H7 (cell line): ENCODE data around the gene KCNIP4. TPM values are rescaled to one million over a fixed set of nuclear protein-coding genes. Genes with fewer than 3 reads are reported as not detected.

Experiments
- DNase-seq: peaks from one replicate; pipeline ENCODE4 v3.0.0; 2012
- H3K27me3 ChIP-seq: 2 replicates; pipeline ENCODE4 v1.6.0; 2011; ENCODE audit warnings: mild to moderate bottlenecking, low read length; ENCODE audit not compliant: control insufficient read depth, insufficient read depth
- H3K36me3 ChIP-seq: replicated peaks from 2 replicates; pipeline ENCODE4 v1.5.1; 2011; ENCODE audit warnings: low read length; ENCODE audit not compliant: control insufficient read depth, insufficient read depth
- H3K4me3 ChIP-seq: 2 replicates; pipeline ENCODE4 v1.5.1; 2011; ENCODE audit warnings: low read depth, mild to moderate bottlenecking, control low read depth, low read length, moderate library complexity; ENCODE audit not compliant: insufficient read depth
- total RNA-seq: library from RNA; depleted of rRNA; stranded (reverse); fragments of >200 nt; shearing (Covaris generic); gene quantifications from 2 replicates; pipeline ENCODE4 v1.2.3, GENCODE V29; 2014

Gene KCNIP4
- total RNA-seq, 1 experiment from 2014 or later: not detected

DNA sequence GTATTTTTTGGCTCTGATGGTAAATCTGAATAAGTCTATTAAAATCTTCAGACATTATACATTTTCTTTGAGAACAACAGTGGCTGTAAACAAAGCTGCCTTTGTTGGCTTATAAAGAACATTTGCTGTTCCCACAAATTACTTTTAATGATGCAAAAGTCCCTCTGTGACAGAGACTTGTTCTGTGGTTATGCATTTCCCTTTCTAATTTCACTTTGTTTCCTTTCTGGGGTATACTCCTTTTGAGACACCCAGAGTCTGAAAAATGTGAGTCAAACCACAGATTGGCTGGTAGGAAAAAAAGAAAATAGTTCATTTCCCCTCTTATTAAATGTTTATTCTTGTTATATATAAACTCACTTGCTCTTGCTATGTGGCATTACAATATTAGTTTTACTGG lies 845.9 kb downstream of the KCNIP4 start:
- no peak overlapping the region for H3K4me3 ChIP-seq
- H3K36me3 ChIP-seq: no peaks in the 10 kb centered on the region
- no peaks in the 10 kb centered on the region for H3K27me3 ChIP-seq
- DNase-seq: no peak

DNA sequence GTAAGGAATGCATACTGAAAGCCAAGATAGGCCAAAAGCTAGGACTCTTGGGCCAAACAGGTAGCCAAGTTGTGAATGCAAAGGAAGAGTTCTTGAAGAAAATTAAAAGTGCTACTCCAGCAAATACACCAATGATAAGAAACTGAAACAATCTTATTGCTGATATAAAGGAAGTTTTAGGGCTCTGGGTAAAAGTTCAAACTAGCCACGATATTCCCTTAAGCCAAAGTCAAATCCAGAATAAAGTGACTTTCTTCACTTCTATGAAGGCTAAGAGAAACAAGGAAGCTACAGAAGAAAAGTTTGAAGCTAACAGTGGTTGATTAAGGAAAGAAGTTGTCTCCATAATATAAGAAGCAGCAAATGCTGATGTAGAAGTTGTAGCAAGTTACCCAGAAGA lies 850.7 kb downstream of the KCNIP4 start:
- no peak overlapping the region for H3K4me3 ChIP-seq
- no peaks in the 10 kb centered on the region for H3K36me3 ChIP-seq
- H3K27me3 ChIP-seq: no peaks in the 10 kb centered on the region
- no peak for DNase-seq

DNA sequence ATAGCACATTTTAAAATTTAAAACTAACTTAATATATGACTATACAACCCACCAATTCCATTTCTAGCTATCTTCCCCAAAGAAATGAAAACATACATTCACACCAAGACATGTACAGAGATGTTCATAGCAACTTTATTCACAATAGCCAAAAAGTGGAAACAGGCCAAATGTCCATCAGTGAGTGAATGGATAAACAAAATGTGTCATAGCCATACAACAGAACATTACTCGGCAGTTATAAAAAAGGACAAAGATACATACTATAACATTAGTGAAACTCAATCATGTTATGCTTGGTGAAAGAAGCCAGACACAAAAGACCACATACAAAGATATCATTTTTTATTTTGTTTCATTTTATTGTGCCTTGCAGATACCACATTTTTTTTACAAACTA lies 851.5 kb downstream of the KCNIP4 start:
- Histone ChIP-seq H3K36me3 (no peaks in the 10 kb centered on the region), H3K27me3 (no peaks in the 10 kb centered on the region), H3K4me3 (no peak overlapping the region)
- DNase-seq: no peak

DNA sequence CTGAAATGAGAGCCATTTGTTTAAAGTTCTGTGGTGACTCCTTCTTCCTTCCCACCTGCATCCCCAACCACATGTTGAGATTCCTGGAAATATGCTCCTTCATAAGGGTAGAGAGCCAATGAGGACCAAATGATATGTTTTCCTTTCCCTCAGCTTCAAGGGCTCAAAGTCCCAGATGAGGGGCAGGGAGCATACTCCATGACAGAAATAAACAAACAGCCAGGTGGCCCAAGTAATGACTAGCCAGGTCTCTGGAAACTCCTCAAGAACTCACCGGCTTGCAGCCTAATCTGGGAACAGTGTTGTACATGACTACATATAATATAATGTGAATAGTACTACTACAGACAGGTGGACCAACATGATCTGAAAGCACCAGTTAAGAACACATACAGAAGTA lies 856.0 kb downstream of the KCNIP4 start:
- H3K27me3 ChIP-seq: no peaks in the 10 kb centered on the region
- no peak for DNase-seq
- no peaks in the 10 kb centered on the region for H3K36me3 ChIP-seq
- H3K4me3 ChIP-seq: no peak overlapping the region

DNA sequence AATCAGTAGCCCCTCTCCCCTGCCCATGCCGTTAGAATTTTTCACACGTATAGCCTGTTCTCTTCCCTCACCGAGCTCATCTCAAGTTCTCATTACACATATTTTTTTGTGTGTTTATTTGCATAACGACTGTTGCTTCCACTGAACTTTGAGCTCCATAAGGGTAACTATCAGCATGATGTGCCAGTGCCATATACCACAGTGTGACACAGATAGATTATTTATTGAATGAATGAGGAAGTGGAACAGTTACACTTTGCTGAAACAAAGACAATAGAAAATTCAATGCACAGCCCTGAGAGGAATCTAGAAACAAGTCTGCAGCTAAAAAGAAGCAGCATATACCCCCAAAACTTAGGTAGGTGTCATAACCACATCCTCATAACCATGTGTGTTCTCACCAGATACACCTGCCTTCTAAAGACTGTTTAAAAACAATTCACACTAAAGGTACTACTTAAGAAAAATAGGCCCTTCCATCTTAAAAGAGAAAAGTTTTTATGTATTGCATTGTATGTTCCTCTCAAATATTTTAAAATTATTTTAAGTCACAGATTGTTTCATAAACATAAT lies 858.4 kb downstream of the KCNIP4 start:
- Histone ChIP-seq H3K4me3 (no peak overlapping the region), H3K27me3 (no peaks in the 10 kb centered on the region), H3K36me3 (no peaks in the 10 kb centered on the region)
- DNase-seq: no peak

DNA sequence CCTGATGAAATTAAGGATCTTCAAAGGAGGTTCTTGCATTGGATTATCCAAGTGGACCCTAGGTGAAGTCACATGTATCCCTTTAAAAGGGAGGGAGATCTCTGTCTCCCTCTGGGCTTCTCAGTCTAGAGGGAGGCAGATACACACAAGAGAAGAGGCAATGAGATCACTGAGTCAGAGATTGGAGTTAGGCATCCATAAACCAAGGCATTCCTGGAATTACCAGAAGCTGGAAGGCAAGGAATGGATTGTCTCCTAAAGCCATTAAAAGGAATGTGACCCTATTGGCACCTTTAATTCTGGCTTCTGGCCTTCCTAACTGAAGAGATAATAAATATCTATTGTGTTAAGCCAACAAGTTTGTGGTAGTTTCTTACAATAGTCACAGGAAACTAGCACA lies 865.2 kb downstream of the KCNIP4 start:
- H3K4me3 ChIP-seq: no peak overlapping the region
- H3K36me3 ChIP-seq: no peaks in the 10 kb centered on the region
- no peaks in the 10 kb centered on the region for H3K27me3 ChIP-seq
- no peak for DNase-seq

DNA sequence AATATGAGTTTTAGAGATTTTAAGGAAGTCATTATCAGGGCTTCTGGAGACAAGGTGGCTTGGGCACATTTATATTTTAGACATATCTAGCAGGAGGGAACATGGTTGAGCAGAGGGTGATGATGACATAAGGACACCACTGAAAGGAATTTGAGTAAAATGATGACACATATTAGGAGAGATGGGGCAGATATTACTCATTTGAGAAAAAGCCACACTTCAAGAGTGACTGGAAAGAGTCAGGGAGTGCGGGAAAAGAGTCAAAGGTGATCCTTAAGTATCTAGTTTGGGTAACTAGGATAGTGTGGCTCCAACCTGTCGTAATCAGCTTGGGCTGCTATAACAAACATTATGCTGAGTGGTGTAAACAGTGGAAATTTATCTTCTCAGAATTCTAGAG lies 870.6 kb downstream of the KCNIP4 start:
- Histone ChIP-seq H3K27me3 (no peaks in the 10 kb centered on the region), H3K36me3 (no peaks in the 10 kb centered on the region), H3K4me3 (no peak overlapping the region)
- DNase-seq: no peak

DNA sequence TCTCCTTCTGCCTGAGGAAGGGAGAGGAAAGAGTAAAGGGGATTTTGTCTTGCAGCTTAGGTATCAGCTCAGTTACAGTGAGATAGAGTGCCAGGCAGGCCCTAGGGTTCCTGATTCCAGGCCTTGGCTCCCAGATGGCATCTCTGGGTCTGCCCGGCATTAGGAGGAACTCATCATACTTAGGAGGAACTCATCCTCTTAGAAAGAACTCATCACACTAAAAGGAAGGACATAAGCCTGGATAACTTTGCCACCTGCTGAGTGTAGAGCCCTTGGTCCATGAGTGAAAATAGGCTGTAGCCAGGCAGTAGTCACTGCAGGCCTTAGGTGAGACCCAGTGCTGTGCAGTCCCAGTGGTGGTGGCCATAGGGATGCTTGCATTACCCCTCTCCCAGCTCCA lies 881.2 kb downstream of the KCNIP4 start:
- no peak for DNase-seq
- no peaks in the 10 kb centered on the region for H3K36me3 ChIP-seq
- no peaks in the 10 kb centered on the region for H3K27me3 ChIP-seq
- no peak overlapping the region for H3K4me3 ChIP-seq

DNA sequence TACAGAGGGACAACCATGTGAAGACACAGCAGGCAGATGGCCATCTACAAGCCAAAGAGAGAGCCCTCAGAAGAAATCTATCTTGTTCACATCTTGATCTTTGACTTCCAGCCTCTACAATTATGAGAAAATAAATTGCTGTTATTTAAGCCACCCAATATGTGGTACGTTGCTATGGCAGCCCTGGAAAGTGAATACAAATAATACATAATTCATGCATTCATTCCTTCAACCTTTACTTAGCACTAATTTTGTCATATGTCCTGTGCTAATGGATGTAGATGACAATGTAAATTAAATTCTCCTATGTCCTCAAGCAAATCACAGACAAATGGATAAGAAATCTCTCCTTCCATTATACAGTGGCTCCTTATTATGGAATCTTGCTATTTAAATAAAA lies 886.7 kb downstream of the KCNIP4 start:
- Histone ChIP-seq H3K36me3 (no peaks in the 10 kb centered on the region), H3K27me3 (no peaks in the 10 kb centered on the region), H3K4me3 (no peak overlapping the region)
- DNase-seq: no peak

DNA sequence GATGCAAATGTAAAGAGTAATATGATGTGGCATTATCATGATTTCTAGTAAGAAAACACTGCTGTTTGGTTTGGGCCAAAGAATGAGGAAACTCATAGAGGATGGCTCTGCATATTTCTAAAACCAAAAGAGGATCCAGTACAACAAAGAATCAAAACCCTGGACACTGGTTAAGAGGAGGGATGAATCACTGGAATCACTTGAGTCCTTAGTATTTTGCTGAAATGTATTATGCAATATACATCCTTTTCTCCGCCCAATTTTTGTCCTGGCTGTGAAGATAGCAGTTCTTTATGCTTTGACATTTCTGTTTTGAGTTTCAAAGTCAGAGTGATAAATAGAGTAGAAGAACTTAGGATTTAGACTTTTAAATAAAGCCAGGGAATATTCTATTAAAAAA lies 902.4 kb downstream of the KCNIP4 start:
- no peaks in the 10 kb centered on the region for H3K36me3 ChIP-seq

DNA sequence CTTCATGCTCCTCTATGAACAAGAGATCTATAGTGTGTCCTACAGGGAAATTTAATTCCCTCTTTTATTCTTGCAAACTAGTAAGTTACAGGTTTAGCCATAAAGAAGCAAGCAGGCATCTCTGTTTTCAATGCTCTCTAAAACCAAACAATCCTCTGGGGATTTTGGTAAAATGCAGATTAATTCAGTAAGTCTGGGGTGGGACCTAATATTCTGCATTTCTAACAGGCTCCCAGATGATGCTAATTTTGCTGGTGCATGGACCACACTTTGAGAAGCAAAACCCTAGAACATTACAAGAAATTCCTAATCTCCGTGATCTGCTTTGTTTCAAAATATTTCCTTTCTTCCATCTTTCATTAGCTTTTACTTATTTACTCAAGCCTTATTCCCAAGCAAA lies 903.5 kb downstream of the KCNIP4 start:
- H3K27me3 ChIP-seq: no peaks in the 10 kb centered on the region
- H3K4me3 ChIP-seq: no peak overlapping the region
- no peak for DNase-seq
- no peaks in the 10 kb centered on the region for H3K36me3 ChIP-seq

More for the DNA sequence above, 902.4 kb downstream of the KCNIP4 start:
- DNase-seq: no peak
- no peak overlapping the region for H3K4me3 ChIP-seq
- no peaks in the 10 kb centered on the region for H3K27me3 ChIP-seq

DNA sequence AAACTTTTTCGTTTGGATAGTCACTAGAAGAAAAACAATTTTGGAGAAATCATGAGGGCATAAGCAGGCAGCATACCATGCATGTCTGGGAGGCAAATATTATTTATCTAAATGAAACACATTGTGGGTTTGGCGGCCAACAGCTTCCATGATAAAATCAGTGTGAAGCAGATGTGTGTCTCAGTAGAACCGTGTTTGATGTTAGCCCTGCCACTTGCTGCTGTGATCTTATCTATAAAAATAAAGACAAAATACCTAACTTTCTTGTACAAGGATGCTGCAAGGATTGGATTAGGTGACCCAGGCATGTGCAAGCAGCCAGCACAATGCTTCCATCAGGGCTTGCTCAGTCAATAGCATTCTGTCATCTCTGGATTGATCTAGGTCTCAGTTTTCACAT lies 906.9 kb downstream of the KCNIP4 start:
- H3K27me3 ChIP-seq: no peaks in the 10 kb centered on the region
- H3K4me3 ChIP-seq: no peak overlapping the region
- DNase-seq: no peak
- H3K36me3 ChIP-seq: no peaks in the 10 kb centered on the region

DNA sequence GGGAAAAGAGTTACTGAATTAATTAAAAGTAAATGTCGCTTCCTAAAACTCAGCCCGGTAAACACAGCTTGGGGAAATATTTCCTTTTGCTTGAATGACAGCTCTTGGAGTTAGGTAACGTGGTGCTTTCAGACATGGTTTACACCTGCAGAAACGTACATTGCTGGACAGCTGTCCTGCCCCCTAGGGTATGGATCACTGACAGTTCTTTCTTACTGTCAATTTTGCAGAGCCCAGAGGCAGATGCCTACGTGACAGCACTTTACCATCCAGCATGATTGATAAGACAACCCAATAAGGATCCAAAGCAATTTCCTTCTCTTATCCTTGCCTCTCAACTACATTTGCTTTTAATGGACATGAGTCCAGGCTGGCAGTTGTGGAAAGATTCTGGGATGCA lies 913.8 kb downstream of the KCNIP4 start:
- DNase-seq: no peak
- no peak overlapping the region for H3K4me3 ChIP-seq
- H3K27me3 ChIP-seq: no peaks in the 10 kb centered on the region
- H3K36me3 ChIP-seq: no peaks in the 10 kb centered on the region

DNA sequence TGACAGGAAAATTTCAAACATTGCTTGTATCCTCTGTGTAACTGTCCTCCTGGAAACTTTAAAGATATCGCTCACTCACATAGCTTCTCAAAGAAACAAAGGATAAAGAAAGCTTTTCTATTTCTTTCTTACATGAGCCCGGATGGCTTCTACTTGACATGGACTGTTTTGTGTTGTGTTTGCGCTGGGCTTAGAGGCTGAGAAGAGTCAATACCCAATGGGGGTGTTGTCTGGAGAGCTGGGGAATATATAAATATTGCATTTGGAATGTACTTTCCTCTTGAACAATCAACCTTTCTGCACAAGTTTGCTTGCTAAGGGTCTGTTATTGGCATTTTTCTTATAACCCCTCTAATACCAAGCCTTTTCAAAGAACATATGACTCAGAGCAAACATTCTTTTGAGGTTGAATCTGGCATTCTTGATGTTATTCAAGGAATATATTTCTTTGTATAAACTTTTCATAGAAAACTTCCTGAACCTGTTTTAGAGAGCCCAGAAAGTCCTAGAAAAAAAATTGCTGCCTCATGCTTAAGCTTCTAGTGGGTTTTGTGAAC lies 916.4 kb downstream of the KCNIP4 start:
- DNase-seq: no peak
- Histone ChIP-seq H3K36me3 (no peaks in the 10 kb centered on the region), H3K27me3 (no peaks in the 10 kb centered on the region), H3K4me3 (no peak overlapping the region)

DNA sequence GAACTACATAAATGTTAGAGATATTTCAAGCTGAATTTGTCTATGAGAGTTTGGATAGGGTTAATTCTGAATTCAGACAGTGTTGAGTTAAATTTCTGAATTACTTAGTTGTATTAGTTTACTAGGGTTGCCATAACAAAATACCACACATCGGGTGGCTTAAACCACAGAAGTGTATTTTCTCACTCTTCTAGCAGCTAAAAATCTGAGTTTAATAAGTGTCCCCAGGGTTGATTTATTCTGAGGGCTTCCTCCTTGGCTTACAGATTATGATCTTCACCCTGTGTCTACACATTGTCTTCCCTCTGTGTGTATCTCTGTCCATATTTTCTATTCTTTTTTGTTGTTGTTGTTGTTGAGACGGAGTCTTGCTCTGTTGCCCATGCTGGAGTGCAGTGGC lies 929.8 kb downstream of the KCNIP4 start:
- no peaks in the 10 kb centered on the region for H3K27me3 ChIP-seq
- no peak overlapping the region for H3K4me3 ChIP-seq
- DNase-seq: no peak
- no peaks in the 10 kb centered on the region for H3K36me3 ChIP-seq

DNA sequence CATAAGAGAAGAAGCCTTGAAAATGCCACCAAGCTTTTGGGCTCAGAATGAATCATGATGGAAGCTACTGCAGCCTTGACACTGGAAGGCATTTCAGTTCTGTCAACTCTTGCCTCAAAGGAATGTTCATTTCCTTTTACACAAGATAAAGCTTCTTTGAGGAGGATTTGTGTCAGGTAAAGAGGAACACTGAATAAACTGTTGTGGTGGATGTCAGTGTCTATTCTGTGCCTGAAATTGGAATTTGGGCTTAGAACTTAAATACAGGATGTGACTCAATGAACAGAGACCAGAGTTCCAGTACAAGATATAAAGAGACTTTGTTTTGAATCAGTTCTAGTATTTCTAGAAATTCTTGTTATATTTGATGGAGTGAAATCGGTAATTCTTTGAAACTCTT lies 935.1 kb downstream of the KCNIP4 start:
- DNase-seq: no peak
- H3K36me3 ChIP-seq: no peaks in the 10 kb centered on the region
- no peak overlapping the region for H3K4me3 ChIP-seq
- H3K27me3 ChIP-seq: no peaks in the 10 kb centered on the region
